ENCODE results near the gene ATAD3B.
"Not testable (repeated sequence)": the region's sequence is repeated elsewhere in the genome, so short reads cannot be mapped to it uniquely, and the experiment has no call there.

DNA sequence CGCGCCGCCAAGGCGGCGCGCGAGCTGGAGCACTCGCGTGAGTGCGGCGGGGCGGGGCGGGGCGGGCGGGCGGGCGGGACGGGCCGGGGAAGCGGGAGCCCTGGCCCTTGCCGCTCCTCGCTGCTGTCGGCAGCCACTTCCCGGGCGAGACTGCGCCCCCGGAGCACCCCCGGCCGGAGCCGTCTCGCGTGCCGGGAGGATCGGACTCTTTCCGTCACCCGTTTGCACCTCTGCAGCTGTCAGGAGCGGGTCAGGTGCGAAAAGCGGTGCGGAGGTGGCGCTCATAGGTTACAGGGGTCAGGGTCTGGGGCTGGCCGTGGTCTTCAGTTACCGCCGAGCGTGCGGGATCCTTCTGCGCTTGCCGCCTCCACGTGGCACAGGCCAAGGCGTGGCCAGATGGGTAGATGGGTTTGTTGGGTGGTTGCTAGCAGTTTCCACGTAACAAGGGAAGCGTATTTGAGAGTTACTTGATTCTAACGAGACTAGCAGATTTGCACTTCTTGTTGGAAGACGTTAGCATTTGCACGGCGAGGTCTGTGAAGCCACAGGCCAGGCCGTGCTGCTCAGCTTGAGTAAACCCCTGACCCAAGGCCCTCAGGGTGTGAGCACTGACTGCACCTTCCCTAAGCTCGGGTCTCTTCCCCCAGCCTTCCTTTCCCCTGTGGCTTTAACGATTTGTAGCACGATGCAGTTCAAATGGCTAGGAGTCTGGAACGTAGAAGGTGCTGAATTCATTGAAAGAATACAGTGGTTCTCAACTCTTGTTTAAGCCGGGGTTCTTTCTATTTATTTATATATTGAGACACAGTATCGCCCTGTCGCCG, 700 bp downstream of the ATAD3B start:
- TF ChIP-seq, protein P1, sequence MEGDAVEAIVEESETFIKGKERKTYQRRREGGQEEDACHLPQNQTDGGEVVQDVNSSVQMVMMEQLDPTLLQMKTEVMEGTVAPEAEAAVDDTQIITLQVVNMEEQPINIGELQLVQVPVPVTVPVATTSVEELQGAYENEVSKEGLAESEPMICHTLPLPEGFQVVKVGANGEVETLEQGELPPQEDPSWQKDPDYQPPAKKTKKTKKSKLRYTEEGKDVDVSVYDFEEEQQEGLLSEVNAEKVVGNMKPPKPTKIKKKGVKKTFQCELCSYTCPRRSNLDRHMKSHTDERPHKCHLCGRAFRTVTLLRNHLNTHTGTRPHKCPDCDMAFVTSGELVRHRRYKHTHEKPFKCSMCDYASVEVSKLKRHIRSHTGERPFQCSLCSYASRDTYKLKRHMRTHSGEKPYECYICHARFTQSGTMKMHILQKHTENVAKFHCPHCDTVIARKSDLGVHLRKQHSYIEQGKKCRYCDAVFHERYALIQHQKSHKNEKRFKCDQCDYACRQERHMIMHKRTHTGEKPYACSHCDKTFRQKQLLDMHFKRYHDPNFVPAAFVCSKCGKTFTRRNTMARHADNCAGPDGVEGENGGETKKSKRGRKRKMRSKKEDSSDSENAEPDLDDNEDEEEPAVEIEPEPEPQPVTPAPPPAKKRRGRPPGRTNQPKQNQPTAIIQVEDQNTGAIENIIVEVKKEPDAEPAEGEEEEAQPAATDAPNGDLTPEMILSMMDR (IDR thresholded peaks at IDR 0.05; ENCODE audit: low read depth, low read length) = not testable (repeated sequence)
- not testable (repeated sequence) for TF ChIP-seq EZH2phosphoT487 (IDR thresholded peaks at IDR 0.05; ENCODE audit: low read depth)
